GM12891 (cell line): ENCODE data around the gene TXNDC5.

Experiments used
- PAX5 ChIP-seq: IDR thresholded peaks from 2 replicates; pipeline ENCODE4 v1.6.1; 2011; ENCODE audit warnings: low read length, moderate library complexity, mild to moderate bottlenecking; ENCODE audit not compliant: insufficient read depth, severe bottlenecking
- POLR2A ChIP-seq: IDR thresholded peaks from 2 replicates; pipeline ENCODE4 v1.6.1; 2011; ENCODE audit warnings: low read depth, low read length, control low read depth
- POLR2AphosphoS5 ChIP-seq: IDR thresholded peaks from 2 replicates; pipeline ENCODE4 v1.6.1; 2011; ENCODE audit warnings: low read depth, low read length, control low read depth
- SPI1 ChIP-seq: IDR thresholded peaks from 2 replicates; pipeline ENCODE4 v1.6.1; 2011; ENCODE audit warnings: low read depth, low read length, control low read depth
- TAF1 ChIP-seq: IDR thresholded peaks from 2 replicates; pipeline ENCODE4 v1.6.1; 2011; ENCODE audit warnings: low read depth, low read length, control low read depth

DNA sequence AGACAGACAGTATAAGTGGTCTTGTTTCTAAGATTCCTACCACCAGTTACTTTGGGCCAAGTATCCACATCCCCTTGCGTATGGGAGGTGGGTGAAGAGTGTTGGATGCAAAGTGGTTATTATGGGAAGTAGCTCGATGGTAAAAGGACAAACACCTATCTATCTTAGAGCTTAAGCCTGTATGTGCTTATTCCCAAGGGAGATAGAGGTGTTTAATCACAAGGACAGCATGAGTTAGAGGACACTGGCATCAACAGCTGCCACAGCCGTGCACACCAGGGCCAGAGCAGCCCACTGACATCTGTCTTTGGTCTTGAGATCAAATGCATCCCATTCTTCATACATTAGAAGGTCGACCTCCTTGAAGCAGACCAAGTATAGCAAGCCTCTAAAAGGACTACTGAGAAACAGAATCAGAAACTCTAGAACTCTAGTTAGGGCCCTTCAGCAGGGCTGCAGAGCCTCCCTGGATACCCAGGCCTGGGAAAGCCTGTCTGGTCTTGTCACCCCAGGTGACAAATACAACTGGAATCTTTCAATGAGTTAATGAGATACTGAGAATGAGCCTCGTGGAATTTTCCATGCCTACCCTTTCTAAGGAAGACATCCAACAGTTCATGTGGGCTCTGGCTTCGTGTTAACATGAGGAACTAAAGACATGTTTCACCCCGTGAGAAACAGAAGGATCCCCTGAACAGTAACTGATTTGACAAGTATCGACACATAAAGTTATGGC is 28.7 kb downstream of the TXNDC5 start:
- TF ChIP-seq SPI1 = no peak
- no peak for TF ChIP-seq POLR2AphosphoS5
- TF ChIP-seq TAF1 = no peak
- no peak for TF ChIP-seq POLR2A
- TF ChIP-seq PAX5 = no peak
